Progenitor cell of endocrine pancreas (in vitro differentiated cells): Measurements from ENCODE around the gene GCN1. TPM values are rescaled to one million over a fixed set of nuclear protein-coding genes. Genes with fewer than 3 reads are reported as not detected.

Experiments
- DNase-seq: peaks from one replicate; pipeline ENCODE4 v3.0.0; 2021; ENCODE audit warnings: low spot score; ENCODE audit not compliant: unreplicated experiment
- H3K27ac Mint-ChIP-seq: 2 replicates; pipeline ENCODE4 v1.8.0; 2021; ENCODE audit warnings: mild to moderate bottlenecking, moderate library complexity, mixed read lengths
- H3K27me3 Mint-ChIP-seq: 2 replicates; pipeline ENCODE4 v1.8.0; 2021; ENCODE audit warnings: mixed read lengths
- H3K36me3 Mint-ChIP-seq: 2 replicates; pipeline ENCODE4 v1.8.0; 2022; ENCODE audit warnings: mixed read lengths; ENCODE audit not compliant: insufficient read depth
- H3K4me1 Mint-ChIP-seq: 2 replicates; pipeline ENCODE4 v1.8.0; 2021; ENCODE audit warnings: low read depth, mixed read lengths
- H3K4me3 Mint-ChIP-seq: 2 replicates; pipeline ENCODE4 v1.8.0; 2021; ENCODE audit warnings: low read depth, mild to moderate bottlenecking, moderate library complexity, mixed read lengths
- H3K9me3 Mint-ChIP-seq: 2 replicates; pipeline ENCODE4 v1.8.0; 2021; ENCODE audit warnings: low read depth, mixed read lengths
- CTCF ChIP-seq: fragments of 200-600 bp; sonication (generic); IDR thresholded peaks from one replicate; pipeline ENCODE4 v1.5.0; 2021; ENCODE audit warnings: antibody characterized with exemption, mild to moderate bottlenecking; ENCODE audit not compliant: unreplicated experiment
- total RNA-seq: library from RNA; stranded (reverse); gene quantifications from 2 replicates; pipeline ENCODE4 v1.2.1, GENCODE V29; 2021

GCN1 gene
- total RNA-seq, 1 donor from 2014 or later = 117 TPM

- H3K36me3 Mint-ChIP-seq = peaks cover 7% of the 10 kb centered on the region
- H3K27me3 Mint-ChIP-seq = no peaks in the 10 kb centered on the region
- H3K4me3 Mint-ChIP-seq = peak overlapping the region; percentile 79
- no peak overlapping the region for H3K27ac Mint-ChIP-seq
- no peak for TF ChIP-seq CTCF
- DNase-seq = no peak
- no peaks in the 10 kb centered on the region for H3K9me3 Mint-ChIP-seq
- H3K4me1 Mint-ChIP-seq = peaks cover 25% of the 10 kb centered on the region
Measured at GRCh38 chr12:120117961-120118320, 76.6 kb downstream of the GCN1 start.

- Mint-ChIP-seq H3K36me3 (peaks cover 7% of the 10 kb centered on the region), H3K9me3 (no peaks in the 10 kb centered on the region), H3K27me3 (no peaks in the 10 kb centered on the region), H3K27ac (peak overlapping the region; percentile 89), H3K4me1 (peaks cover 25% of the 10 kb centered on the region), H3K4me3 (peak overlapping the region; percentile 79)
- TF ChIP-seq CTCF = no peak
- peak; percentile 97 for DNase-seq
Measured at GRCh38 chr12:120116792-120117651, 77.5 kb downstream of the GCN1 start.

- DNase-seq = no peak
- H3K4me1 Mint-ChIP-seq = peaks cover 25% of the 10 kb centered on the region
- peak within 1 kb of the TSS; percentile 84 for H3K4me3 Mint-ChIP-seq
- peak within 1 kb of the TSS; percentile 92 for H3K27ac Mint-ChIP-seq
- no peaks in the 10 kb centered on the region for H3K27me3 Mint-ChIP-seq
- H3K9me3 Mint-ChIP-seq = no peaks in the 10 kb centered on the region
- peaks cover 7% of the 10 kb centered on the region for H3K36me3 Mint-ChIP-seq
- TF ChIP-seq CTCF = no peak
Measured at GRCh38 chr12:120116441-120116791, 78.1 kb downstream of the GCN1 start, which contains the start of gene RAB35. Gene RAB35 (minus strand): TSS chr12:120116753. CDS start chr12:120116650, 103 bp downstream.

- DNase-seq = no peak
- H3K9me3 Mint-ChIP-seq = no peaks in the 10 kb centered on the region
- peaks cover 25% of the 10 kb centered on the region for H3K4me1 Mint-ChIP-seq
- H3K36me3 Mint-ChIP-seq = peaks cover 7% of the 10 kb centered on the region
- TF ChIP-seq CTCF = no peak
- H3K27me3 Mint-ChIP-seq = no peaks in the 10 kb centered on the region
- peak overlapping the region; percentile 92 for H3K27ac Mint-ChIP-seq
- peak overlapping the region; percentile 84 for H3K4me3 Mint-ChIP-seq
Measured at GRCh38 chr12:120115692-120116440, 78.6 kb downstream of the GCN1 start.

- Mint-ChIP-seq H3K27ac (peak overlapping the region; percentile 56), H3K36me3 (peaks cover 7% of the 10 kb centered on the region), H3K4me3 (peak overlapping the region; percentile 84), H3K9me3 (no peaks in the 10 kb centered on the region), H3K27me3 (no peaks in the 10 kb centered on the region), H3K4me1 (peaks cover 25% of the 10 kb centered on the region)
- no peak for TF ChIP-seq CTCF
- no peak for DNase-seq
Measured at GRCh38 chr12:120115066-120115465, 79.4 kb downstream of the GCN1 start.
